SU-DHL-6 (cell line): ENCODE results near the gene OXA1L.

ENCODE experiments used
- CTCF ChIP-seq: fragments of 200-600 bp; sonication (generic); IDR thresholded peaks from one replicate; pipeline ENCODE4 v1.5.1; 2017; ENCODE audit warnings: antibody characterized with exemption, mild to moderate bottlenecking, low read length, moderate library complexity; ENCODE audit not compliant: insufficient read depth, poor library complexity, severe bottlenecking
- EZH2phosphoT487 ChIP-seq: fragments of 200-600 bp; sonication (generic), shearing (Covaris generic); conservative IDR thresholded peaks from 2 replicates; pipeline ENCODE4 v1.6.1; 2018; ENCODE audit warnings: mild to moderate bottlenecking, antibody characterized with exemption, low read length, moderate library complexity, mixed read lengths

GRCh38 chr14:22740020-22740419 is 26.5 kb upstream of the OXA1L start:
- TF ChIP-seq CTCF, result no peak
- no peak for TF ChIP-seq EZH2phosphoT487
